Measurements from ENCODE around the gene TECPR2.
"Not testable (repeated sequence)": the region's sequence is repeated elsewhere in the genome, so short reads cannot be mapped to it uniquely, and the experiment has no call there.

TECPR2 gene, protein sequence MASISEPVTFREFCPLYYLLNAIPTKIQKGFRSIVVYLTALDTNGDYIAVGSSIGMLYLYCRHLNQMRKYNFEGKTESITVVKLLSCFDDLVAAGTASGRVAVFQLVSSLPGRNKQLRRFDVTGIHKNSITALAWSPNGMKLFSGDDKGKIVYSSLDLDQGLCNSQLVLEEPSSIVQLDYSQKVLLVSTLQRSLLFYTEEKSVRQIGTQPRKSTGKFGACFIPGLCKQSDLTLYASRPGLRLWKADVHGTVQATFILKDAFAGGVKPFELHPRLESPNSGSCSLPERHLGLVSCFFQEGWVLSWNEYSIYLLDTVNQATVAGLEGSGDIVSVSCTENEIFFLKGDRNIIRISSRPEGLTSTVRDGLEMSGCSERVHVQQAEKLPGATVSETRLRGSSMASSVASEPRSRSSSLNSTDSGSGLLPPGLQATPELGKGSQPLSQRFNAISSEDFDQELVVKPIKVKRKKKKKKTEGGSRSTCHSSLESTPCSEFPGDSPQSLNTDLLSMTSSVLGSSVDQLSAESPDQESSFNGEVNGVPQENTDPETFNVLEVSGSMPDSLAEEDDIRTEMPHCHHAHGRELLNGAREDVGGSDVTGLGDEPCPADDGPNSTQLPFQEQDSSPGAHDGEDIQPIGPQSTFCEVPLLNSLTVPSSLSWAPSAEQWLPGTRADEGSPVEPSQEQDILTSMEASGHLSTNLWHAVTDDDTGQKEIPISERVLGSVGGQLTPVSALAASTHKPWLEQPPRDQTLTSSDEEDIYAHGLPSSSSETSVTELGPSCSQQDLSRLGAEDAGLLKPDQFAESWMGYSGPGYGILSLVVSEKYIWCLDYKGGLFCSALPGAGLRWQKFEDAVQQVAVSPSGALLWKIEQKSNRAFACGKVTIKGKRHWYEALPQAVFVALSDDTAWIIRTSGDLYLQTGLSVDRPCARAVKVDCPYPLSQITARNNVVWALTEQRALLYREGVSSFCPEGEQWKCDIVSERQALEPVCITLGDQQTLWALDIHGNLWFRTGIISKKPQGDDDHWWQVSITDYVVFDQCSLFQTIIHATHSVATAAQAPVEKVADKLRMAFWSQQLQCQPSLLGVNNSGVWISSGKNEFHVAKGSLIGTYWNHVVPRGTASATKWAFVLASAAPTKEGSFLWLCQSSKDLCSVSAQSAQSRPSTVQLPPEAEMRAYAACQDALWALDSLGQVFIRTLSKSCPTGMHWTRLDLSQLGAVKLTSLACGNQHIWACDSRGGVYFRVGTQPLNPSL (N-terminal part only)

DNA sequence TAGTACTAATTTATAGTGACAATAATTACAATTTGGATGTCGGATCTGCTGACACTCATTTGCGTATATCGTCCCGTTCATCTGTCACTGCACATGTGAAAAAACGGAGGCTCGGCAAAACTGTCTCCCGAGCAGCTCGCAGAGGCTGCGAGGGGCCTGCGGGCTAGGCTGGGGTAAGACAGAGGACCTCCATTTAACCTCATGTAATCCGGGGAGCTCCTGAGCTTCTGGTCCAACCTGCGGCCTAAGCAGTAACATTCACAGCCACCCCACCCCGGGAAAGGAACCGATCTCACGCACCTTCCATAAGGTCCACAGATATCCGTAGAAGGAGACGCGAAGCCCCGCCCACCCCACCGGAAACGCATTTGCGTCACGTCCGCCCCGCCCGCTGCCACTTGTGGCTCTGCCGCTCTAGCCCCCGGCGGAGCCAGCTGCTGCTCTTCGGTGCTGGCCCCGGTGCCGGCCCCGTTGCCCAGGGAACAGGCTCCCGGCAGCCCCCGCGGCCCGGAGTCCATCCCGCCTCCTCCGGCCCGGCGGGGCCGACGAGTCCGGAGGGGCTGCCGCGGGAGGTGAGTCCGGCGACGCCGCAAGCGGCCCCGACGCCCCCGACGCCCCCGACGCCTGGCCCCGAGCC is at the start of gene TECPR2, which contains the start of gene CINP:
TSS of gene TECPR2 (plus strand) at position 397 of the 637 bp plus-strand sequence. CDS start 13,781 bp downstream, outside the sequence.
TSS of gene CINP (minus strand) at position 346 of the 637 bp plus-strand sequence. CDS start at position 307, 39 bp downstream.
- DNase-seq (ENCODE audit: low read depth): peak; percentile 96

DNA sequence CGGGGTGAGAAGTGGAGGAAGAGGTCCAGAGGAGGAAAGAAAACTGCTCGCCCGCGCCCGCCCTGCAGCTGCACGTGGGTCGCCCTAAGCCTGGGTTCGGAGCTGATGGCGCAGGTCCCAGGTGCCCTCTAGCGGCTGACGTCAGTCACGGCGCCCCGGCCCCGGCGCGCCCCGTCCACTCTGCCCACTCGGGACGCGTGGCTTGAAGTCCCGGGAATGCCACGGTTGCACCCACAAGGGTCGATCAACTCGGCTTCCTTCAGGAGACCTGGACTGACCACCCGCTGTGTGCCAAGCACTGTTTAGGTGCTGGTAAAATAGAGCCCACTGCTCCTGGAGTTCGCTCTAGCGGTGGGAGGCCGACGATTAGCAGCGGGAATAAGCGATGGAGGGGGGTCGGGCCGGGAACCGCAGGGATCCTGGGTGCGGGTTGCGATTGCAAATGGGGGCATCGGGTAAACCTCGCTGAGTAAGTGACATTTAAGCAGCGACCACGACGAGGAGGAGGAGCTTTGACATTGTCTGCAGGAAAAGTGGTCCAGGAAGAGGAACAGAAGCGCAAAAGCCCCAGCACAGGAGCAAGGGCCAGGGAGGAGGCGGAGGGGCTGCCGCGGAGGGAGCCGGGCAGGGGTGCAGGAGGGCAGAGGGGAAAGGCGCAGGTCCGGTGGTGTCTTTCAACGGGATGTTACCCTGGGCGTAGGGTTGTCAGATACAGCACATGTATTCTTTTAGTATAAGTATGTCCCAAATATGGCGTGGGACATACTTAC is 48.3 kb upstream of the TECPR2 start:
- peak; percentile 69 for DNase-seq (ENCODE audit: low read depth)

DNA sequence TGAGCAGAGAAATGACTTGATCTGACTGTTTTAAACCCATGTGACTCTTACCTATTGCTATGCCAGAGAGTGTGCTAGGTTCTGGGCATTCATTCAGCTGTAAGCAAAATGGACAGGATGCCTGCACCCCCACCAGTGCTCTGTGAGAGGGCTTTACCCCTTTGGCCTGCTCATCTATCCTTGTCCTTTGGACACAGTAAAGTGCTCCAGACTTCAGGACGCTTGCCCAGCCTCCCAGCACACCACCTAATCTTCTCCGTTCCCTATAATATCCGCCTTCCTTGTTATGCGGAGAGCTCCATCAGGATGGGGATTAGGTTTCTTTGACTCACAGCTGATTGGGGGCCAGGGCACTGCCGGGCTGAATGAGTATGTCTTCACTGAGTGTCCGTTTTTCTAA is 47.6 kb upstream of the TECPR2 start:
- DNase-seq (ENCODE audit: low read depth): no peak

DNA sequence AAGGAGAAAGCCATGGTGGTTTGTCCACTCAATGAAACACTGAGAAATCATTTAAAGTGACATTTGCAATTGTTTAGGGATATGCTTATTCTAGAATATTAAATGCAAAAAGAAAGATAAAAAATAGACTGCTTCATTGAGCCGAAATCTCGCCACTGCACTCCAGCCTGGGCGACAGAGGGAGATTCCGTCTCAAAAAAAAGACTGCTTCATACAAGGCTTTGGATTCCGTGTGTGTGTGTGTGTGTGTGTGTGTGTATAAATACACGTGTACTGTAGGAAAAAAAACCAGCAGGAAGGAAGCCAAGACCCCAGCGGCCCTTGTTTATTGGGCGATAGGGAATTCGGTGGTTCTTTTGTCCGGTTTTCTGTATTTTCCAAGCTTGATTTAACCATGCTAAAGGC is 46.4 kb upstream of the TECPR2 start:
- no peak for DNase-seq (ENCODE audit: low read depth)

DNA sequence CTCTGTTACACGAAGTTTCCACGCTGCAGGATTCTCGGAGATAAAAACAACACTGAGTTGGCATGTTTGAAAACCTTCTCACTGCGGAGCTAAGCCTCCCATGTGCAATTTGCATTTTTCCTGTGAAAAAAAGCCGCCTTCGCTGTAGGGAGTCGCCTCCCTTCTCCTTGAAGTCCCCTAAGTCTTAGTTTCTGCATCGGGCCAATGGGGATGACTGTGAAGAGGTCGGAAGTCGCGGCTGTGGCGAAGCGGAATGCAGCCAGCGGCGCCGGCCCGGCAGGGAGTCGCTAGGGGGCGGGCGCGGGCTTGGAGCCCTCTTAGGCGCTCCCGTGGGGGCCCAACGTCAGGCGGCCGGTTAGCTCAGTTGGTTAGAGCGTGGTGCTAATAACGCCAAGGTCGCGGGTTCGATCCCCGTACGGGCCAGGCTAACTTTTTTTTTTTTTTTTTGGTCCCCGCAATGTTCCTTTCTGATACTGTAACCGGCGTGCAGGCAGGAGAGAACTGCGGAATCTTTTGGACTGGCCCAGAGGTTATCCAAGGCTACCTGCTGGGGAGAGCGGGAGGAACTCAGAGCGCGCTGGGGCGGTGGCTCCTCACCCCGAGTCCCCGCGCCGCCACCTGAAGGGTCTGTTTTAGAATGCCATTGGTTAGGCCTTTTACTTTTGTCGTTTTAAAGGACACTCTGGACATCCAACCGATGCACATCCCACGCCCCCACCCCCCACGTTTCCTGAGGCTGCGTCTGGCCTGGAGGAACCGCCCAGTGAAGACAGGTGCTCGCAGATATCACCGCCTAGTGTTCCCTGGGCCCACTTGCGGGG is 45.8 kb upstream of the TECPR2 start:
- DNase-seq (ENCODE audit: low read depth): peak; percentile 94

DNA sequence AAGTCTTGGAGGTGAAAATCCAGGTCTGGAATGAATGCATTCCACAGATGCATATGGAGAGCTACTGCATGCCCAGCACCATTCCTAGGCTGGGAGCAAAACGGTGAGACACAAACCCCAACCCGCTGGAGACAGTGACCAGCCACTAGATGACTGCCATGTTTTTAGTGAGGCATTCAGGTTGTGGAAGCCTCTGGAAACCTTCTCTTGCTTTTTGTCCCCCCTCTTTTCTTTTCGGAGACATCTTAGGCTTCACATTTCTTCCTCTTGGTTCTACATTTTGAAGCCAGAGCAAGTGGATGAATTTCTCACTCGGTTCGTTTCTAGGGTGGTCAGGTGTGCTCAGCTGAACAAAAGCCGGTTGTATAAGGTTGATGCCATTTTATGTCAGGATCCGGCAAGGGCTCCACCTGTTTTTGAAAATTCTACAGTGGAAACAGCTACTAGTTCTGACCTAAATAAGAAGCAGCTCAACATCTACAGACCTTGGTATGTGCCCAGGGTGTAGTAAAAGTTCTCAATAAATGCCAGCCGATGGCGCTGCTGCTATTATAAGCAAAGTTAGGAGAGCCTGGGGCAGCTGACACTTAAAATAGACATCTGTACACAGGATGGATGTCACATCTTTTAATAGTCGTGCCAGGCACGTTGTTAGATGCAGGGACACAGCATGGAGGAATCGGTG is 45.0 kb upstream of the TECPR2 start:
- no peak for DNase-seq (ENCODE audit: low read depth)

DNA sequence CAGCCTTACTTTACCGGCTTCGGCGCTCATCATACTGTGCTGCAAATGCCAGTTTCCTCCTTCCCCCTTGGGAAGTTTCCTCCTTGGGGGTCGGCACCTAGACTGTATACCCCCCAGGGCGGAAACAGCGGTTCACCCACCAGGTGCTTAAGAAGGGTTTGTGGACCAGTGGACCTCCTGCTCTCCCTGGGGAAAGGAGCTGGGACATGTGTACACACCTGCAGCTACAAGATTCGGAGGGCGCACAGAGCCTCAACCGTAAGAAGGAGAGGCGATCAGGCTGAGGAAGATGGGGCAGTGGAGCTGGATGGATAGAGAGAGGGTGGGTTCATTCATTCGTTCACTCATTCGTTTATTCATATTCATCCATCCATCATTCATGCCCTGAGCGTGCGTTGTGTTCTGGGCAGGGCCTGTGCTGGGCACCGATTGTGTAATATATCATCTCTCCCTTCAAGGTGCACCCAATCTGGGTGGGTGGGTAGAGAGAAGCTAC is 43.9 kb upstream of the TECPR2 start:
- DNase-seq (ENCODE audit: low read depth): no peak

DNA sequence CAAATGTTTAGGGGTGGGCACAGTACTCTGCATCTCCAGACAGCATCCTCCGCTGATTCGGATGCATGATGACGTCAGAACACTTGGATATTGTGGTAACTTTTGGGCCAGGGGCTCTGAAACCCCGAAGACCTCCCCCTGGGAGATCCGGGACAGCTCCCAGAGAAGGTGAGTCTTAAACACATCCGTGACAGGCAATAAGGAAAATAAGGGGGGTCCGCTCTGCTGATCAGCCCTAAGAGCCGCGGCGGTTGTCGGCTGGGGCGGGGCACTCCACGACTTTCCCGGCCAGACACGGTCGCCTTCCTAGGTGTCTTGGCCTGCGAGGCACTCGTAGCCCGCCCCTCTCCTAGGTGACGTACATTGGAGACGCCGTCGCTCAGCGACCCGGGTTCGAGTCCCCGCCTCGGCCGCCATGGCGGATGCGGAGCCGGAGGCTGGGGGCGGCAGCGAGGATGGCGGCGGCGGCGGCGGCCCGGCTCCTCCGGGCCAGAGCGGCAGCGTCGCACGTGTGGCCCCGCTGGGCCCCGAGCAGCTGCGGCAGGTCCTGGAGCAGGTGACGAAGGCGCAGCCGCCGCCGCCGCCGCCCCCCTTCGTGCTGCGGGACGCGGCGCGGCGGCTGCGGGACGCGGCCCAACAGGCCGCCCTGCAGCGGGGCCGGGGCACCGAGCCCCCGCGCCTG is 43.2 kb upstream of the TECPR2 start, which contains the start of gene ZNF839:
TSS of gene ZNF839 (plus strand) at position 396 of the 682 bp plus-strand sequence. CDS start at position 416, 20 bp downstream.
- peak; percentile 90 for DNase-seq (ENCODE audit: low read depth)

DNA sequence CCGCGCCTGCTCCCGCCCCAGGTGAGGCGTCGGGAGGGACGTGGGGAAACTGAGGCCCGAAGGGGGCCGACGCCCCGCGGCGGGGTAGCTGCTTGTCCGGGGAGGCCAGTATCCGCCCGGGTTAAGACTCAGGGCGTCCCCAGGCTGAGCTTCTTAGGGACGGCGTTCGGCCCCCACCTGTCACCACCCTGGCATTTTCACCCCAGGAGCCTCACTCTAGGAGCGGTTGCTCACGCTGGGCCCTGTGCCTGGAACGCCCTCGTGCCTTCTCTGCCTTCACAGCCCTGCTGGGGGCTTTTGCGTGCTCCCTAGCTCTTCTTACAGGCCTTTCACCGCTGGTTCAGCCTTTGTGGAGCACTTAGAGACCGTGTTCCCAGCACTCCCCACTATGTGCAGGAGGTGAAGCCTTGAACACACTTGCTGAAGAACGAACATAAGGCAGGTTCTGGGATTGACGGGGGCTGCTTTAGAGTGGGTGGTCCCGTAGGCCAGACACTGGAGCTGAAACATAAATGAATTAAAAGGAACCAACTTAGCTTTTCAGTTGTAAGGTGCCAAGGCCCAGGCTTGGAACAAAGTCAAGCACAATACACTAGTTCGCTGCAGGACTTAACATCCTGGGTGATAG is 42.6 kb upstream of the TECPR2 start:
- DNase-seq (ENCODE audit: low read depth): peak; percentile 36

DNA sequence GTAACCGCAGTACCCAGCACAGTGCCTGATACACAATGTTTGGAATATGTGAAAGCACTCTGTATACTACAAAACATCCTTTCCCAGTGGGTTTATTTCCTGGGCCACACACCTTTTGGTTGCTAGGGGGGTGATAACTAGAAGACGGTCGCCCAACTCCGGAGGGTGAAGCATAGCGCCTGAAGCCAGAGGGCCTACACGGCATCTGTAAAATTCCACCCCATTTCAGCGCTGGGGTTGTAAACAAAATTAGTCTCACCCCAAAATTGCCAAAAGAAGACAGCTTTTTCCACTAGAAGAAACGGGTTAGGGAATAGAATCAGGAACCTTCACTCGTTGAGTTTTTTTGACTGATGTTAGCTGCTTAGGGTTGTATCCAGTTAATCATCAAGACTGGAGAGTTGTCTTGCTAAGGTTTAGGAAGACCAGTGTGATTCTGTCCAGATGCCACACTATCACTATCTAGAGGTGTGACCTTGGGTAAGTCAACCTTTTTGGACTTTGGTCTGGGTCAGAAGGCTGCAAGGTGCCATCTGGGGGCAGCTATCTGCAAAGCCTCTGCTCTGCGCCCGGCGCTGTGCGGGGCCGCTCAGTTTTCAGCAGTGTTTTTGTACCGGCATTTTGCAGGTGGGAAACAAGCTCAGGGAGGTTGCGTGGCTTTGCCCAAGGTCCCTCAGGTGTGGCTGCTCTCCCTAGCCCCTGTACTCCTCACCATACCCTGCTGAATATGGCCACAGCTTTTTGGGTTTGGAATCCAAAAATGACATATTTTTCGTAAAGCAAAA is 41.9 kb upstream of the TECPR2 start:
- no peak for DNase-seq (ENCODE audit: low read depth)

DNA sequence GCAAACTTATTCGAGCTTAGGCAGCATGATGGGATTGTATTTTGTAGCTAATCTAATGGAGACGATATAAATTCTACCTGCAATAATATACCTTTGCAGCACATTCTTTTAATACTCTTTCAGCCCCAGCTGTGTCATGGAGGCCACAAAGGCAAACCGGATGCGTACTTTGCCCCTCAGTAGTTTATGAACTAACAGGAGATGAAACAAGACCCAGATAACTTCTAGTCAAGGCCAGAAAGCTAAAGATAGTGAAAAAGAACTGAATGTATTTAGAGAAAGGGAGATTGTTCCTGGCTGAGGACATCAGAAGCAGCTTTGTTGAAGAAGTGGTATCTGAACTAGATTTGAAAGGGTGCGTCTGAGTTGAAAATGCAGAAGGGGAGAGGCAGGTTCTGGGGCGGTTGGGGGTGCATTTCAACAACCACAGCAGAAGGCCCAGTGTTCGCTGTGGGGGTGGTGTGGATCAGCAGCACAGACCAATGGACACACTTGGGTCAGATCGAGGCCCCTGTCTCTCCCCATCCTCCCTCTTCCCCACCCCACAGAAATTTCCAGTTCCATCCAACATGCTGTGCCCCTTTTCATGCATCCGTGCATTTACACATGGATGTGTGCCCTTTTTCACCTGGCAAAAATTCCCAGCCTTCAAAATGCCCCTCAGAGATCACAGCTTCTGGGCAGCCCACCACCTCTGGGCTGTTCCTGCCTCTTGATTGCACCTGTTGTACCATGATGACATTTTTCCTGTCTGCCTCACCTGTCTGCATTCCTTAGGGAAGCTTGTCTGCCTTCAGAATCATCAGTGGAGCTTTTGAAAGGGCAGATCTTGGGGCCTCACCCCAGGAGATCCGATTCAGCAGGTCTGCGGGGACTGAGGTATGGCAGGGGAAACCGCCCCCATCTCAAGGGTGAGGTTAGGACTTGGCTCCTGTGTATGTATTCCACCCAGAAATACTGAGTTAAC is 41.0 kb upstream of the TECPR2 start:
- DNase-seq (ENCODE audit: low read depth): no peak

DNA sequence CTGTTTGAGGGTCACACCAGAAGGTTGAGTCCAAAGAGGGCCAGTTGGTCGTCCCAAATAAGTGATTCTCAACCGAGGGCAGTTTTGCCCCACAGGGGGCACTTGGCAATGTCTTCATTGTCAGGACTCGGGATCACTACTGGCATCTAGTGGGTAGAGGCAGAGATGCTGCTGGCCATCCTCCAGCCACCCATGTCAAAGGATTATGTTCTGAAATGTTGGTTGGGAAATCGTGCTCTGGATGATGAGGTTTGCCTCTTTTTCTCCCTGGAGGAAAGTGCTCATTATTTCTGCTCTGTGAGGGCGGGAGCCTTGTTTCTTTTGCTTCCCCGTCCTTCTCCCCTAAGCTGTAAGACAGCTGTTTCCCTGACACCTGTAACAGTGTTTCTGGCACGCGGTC is 39.6 kb upstream of the TECPR2 start:
- DNase-seq (ENCODE audit: low read depth): no peak

DNA sequence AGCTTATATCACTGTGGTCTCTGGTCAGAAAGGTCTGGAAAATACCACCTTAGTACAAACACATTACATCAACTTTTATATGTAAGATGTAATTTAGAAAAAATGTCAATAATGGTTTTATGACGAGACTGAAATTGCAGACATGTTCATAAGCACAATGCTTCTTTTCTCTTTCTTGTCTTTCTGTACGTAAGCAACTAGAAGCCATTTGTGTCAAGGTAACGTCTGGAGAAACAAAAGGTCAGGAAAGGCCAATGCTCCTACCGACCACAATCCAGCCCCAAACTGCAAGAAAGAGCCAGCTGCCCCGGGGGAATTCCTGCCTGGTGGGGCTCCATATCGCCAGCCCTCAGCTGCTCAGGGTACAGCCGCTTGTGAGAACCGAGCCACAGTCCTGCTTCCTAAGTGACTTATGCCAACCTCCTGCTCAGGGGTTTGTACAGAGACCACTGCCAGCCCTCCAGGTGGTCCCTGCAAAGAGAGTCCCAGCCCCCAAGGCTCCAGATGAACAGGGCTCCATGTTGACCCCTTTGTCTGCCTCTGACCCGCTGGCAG is 36.9 kb upstream of the TECPR2 start:
- no peak for DNase-seq (ENCODE audit: low read depth)

DNA sequence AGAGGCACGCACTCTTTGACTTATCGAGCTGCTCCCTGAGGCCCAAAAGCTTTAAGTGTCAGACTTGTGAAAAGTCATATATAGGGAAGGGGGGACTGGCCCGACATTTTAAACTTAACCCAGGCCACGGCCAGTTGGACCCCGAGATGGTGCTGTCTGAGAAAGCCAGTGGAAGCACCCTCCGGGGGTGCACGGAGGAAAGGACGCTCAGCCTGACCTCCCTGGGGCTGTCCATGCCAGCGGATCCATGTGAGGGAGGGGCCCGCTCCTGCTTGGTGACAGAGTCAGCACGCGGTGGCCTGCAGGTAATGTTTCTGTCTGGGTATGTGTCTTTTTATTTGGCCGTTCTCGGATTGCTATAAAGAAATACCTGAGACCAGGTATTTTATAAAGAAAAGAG is 36.2 kb upstream of the TECPR2 start:
- no peak for DNase-seq (ENCODE audit: low read depth)

DNA sequence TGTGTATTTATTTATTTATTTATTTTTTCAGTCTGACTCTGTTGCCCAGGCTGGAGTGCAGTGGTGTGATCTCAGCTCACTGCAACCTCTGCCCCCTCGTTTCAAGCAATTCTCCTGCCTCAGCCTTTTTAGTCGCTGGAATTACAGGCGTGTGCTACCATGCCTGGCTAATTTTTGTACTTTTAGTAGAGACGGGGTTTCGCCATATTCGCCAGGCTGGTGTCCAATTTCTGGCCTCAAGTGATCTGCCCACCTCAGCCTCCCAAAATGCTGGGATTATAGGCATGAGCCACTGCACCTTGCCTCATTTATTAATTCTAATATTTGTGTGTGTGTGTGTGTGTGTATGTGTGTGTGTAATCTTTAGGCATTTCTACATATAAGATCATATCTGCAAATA is 33.4 kb upstream of the TECPR2 start:
- not testable (repeated sequence) for DNase-seq (ENCODE audit: low read depth)

DNA sequence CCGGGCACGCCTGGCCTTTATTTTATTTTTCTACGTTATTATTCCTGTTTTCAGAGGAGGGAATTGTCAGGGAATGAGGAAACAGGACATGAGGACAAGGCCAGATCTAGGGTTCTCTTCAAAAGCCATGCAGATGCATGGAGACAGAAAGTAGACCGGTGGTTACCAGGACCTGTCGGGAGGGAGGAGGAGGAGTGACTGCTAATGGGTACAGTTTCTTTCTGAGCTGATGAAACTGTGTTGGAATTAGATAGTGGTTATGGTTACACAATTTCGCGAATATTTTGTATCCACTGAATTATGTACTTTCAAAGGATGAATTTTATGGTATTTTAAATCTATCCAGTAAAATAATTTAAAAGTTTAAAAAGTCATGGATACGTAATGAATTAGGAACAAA is 31.9 kb upstream of the TECPR2 start:
- no peak for DNase-seq (ENCODE audit: low read depth)

All from activated T-cell treated with anti-CD3 and anti-CD28 coated beads for 24 hours (primary cell).